ENCODE data around the gene LIAS.

DNA sequence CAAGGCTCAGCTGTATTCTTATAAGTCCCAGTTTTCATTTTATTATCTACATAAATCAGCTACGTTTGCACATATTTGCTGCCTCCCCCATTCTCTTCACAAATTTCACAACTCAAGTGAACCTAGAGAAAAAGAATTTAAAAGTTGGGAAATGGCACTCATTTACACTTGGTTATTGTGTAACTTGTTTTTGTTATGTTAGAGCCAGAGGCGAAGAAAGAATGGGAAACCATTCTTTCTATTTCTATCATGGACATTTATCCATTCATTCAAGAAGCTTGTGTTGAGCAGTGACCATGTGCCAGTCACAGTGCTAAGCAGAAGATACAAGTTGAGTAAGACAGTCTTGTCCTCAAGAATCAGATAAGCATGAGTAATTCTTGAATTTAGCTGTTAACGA, 13.5 kb downstream of the LIAS start:
- TF ChIP-seq, protein P1, sequence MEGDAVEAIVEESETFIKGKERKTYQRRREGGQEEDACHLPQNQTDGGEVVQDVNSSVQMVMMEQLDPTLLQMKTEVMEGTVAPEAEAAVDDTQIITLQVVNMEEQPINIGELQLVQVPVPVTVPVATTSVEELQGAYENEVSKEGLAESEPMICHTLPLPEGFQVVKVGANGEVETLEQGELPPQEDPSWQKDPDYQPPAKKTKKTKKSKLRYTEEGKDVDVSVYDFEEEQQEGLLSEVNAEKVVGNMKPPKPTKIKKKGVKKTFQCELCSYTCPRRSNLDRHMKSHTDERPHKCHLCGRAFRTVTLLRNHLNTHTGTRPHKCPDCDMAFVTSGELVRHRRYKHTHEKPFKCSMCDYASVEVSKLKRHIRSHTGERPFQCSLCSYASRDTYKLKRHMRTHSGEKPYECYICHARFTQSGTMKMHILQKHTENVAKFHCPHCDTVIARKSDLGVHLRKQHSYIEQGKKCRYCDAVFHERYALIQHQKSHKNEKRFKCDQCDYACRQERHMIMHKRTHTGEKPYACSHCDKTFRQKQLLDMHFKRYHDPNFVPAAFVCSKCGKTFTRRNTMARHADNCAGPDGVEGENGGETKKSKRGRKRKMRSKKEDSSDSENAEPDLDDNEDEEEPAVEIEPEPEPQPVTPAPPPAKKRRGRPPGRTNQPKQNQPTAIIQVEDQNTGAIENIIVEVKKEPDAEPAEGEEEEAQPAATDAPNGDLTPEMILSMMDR (optimal IDR thresholded peaks at IDR 0.05 in 1 of 3, IDR thresholded peaks at IDR 0.05 in 1 of 3, conservative IDR thresholded peaks at IDR 0.05 in 1 of 3; ENCODE audit: extremely low read depth in 1 of 3, insufficient read depth in 2 of 3, low read length in 3 of 3): no peak
- TF ChIP-seq EZH2 (IDR thresholded peaks at IDR 0.05; ENCODE audit: low read length): no peak
